IMR-90 (cell line): Measurements from ENCODE around the gene DISP2. TPM values are rescaled to one million over a fixed set of nuclear protein-coding genes. Genes with fewer than 3 reads are reported as not detected.

ENCODE experiments used
- ATAC-seq: fragments of 200-7000 bp; cut with Tn5 transposase; 2 replicates; pipeline ENCODE4 v1.9.1; 2020; ENCODE audit warnings: low read depth, mild to moderate bottlenecking, moderate library complexity
- BruUV-seq: library from RNA; stranded (reverse); fragments of 400-500 nt; replicated peaks from 2 replicates; lab custom pipeline; 2021; lab: Mats Ljungman, UMichigan
- CTCF ChIA-PET: fragments of 300-600 bp; formaldehyde crosslinking; extraction: SDS; loops from one replicate; lab custom pipeline; 2021; ENCODE audit warnings: antibody characterized with exemption; lab: Yijun Ruan, JAX
- POLR2A ChIA-PET: fragments of 300-600 bp; sonication (Branson Sonifier 250); formaldehyde crosslinking; loops from one replicate; lab custom pipeline; 2022; ENCODE audit warnings: antibody characterized with exemption; ENCODE audit not compliant: unreplicated experiment; lab: Charles Lee
- DNase-seq: peaks from one replicate; pipeline ENCODE4 v3.0.0; 2013
- H2AFZ ChIP-seq: replicated peaks from 2 replicates; pipeline ENCODE3; 2013; ENCODE audit warnings: low read length, mild to moderate bottlenecking; ENCODE audit not compliant: poor library complexity
- H2AK5ac ChIP-seq: 2 replicates; pipeline ENCODE4 v1.6.1; 2013; ENCODE audit warnings: low read depth, low read length, inconsistent platforms
- H2AK9ac ChIP-seq: replicated peaks from 2 replicates; pipeline ENCODE3; 2013; ENCODE audit warnings: mild to moderate bottlenecking, low read depth, low read length, moderate library complexity; ENCODE audit not compliant: poor library complexity
- H2BK120ac ChIP-seq: 2 replicates; pipeline ENCODE4 v1.6.1; 2013; ENCODE audit warnings: low read depth, low read length, inconsistent platforms
- H2BK15ac ChIP-seq: 3 replicates; pipeline ENCODE4 v1.6.1; 2013; ENCODE audit warnings: low read depth, low read length, inconsistent platforms
- H2BK20ac ChIP-seq: 2 replicates; pipeline ENCODE4 v1.6.1; 2013; ENCODE audit warnings: low read depth, mild to moderate bottlenecking, inconsistent platforms, low read length, moderate library complexity
- H2BK5ac ChIP-seq: 2 replicates; pipeline ENCODE4 v1.6.1; 2013; ENCODE audit warnings: mild to moderate bottlenecking, low read depth, low read length, inconsistent platforms; ENCODE audit not compliant: poor library complexity, severe bottlenecking
- H3K14ac ChIP-seq: replicated peaks from 2 replicates; pipeline ENCODE4 v1.6.1; 2013; ENCODE audit warnings: low read depth, low read length, inconsistent platforms
- H3K18ac ChIP-seq: 2 replicates; pipeline ENCODE4 v1.6.1; 2013; ENCODE audit warnings: low read depth, low read length, control low read depth
- H3K23ac ChIP-seq: 2 replicates; pipeline ENCODE4 v1.6.1; 2013; ENCODE audit warnings: low read depth, low read length, inconsistent platforms
- H3K27ac ChIP-seq: 2 replicates; pipeline ENCODE4 v1.5.1; 2013; ENCODE audit warnings: mild to moderate bottlenecking, control low read depth, low read length; ENCODE audit not compliant: insufficient read depth
- H3K27me3 ChIP-seq: 2 replicates; pipeline ENCODE4 v1.6.1; 2013; ENCODE audit warnings: low read length; ENCODE audit not compliant: control insufficient read depth, insufficient read depth
- H3K36me3 ChIP-seq: 2 replicates; pipeline ENCODE4 v1.6.1; 2013; ENCODE audit warnings: low read length, mixed read lengths; ENCODE audit not compliant: control insufficient read depth, insufficient read depth
- H3K4ac ChIP-seq: 2 replicates; pipeline ENCODE4 v1.6.1; 2013; ENCODE audit warnings: low read depth, low read length, inconsistent platforms
- H3K4me1 ChIP-seq: 2 replicates; pipeline ENCODE4 v1.6.1; 2013; ENCODE audit warnings: low read length, mixed read lengths; ENCODE audit not compliant: control insufficient read depth, insufficient read depth
- H3K4me2 ChIP-seq: 2 replicates; pipeline ENCODE4 v1.6.1; 2013; ENCODE audit warnings: low read depth, mild to moderate bottlenecking, control low read depth, low read length, moderate library complexity
- H3K4me3 ChIP-seq: 2 replicates; pipeline ENCODE4 v1.5.1; 2013; ENCODE audit warnings: low read depth, mild to moderate bottlenecking, control low read depth, low read length, moderate library complexity; ENCODE audit not compliant: insufficient read depth
- H3K56ac ChIP-seq: 2 replicates; pipeline ENCODE4 v1.6.1; 2013; ENCODE audit warnings: low read length, inconsistent platforms; ENCODE audit not compliant: insufficient read depth; ENCODE audit errors: extremely low read depth
- H3K79me1 ChIP-seq, 2 experiments: 2 replicates each; pipeline ENCODE4 v1.6.1; 2013; ENCODE audit warnings: low read length in 2 of 2, inconsistent platforms in 1 of 2, low read depth in 1 of 2
- H3K9ac ChIP-seq: 2 replicates; pipeline ENCODE4 v1.6.1; 2013; ENCODE audit warnings: low read depth, low read length, control low read depth
- H3K9me1 ChIP-seq: 2 replicates; pipeline ENCODE4 v1.6.1; 2013; ENCODE audit warnings: low read length, inconsistent platforms; ENCODE audit not compliant: insufficient read depth
- H3K9me3 ChIP-seq: 2 replicates; pipeline ENCODE4 v1.6.1; 2013; ENCODE audit warnings: low read length; ENCODE audit not compliant: control insufficient read depth, insufficient read depth
- H4K20me1 ChIP-seq: 2 replicates; pipeline ENCODE4 v1.6.1; 2013; ENCODE audit warnings: low read length, inconsistent platforms; ENCODE audit not compliant: insufficient read depth
- H4K5ac ChIP-seq: 2 replicates; pipeline ENCODE4 v1.6.1; 2013; ENCODE audit warnings: mild to moderate bottlenecking, low read depth, low read length, control low read depth
- H4K8ac ChIP-seq, 2 experiments: 2 replicates each; pipeline ENCODE4 v1.6.1; 2013; ENCODE audit warnings: low read depth in 2 of 2, low read length in 2 of 2, control low read depth in 1 of 2, inconsistent platforms in 1 of 2
- H4K91ac ChIP-seq: 2 replicates; pipeline ENCODE4 v1.6.1; 2013; ENCODE audit warnings: low read depth, low read length, inconsistent platforms; ENCODE audit not compliant: insufficient read depth
- BHLHE40 ChIP-seq: fragments of 150-350 bp; IDR thresholded peaks from 2 replicates; pipeline ENCODE4 v1.6.1; 2016; ENCODE audit warnings: mild to moderate bottlenecking, low read depth, low read length
- CEBPB ChIP-seq: IDR thresholded peaks from 2 replicates; pipeline ENCODE4 v1.6.1; 2012; ENCODE audit warnings: low read depth, low read length, improper control_type of control experiment
- CHD1 ChIP-seq: IDR thresholded peaks from 2 replicates; pipeline ENCODE4 v1.6.1; 2012; ENCODE audit warnings: low read depth, low read length, improper control_type of control experiment
- FOS ChIP-seq: fragments of 150-350 bp; IDR thresholded peaks from 2 replicates; pipeline ENCODE4 v1.6.1; 2016; ENCODE audit warnings: low read depth, low read length
- MAFK ChIP-seq: IDR thresholded peaks from 2 replicates; pipeline ENCODE4 v1.6.1; 2012; ENCODE audit warnings: low read depth, low read length, improper control_type of control experiment
- MAZ ChIP-seq: IDR thresholded peaks from 2 replicates; pipeline ENCODE4 v1.6.1; 2012; ENCODE audit warnings: low read depth, mild to moderate bottlenecking, low read length, improper control_type of control experiment, moderate library complexity, borderline replicate concordance
- MXI1 ChIP-seq: IDR thresholded peaks from 2 replicates; pipeline ENCODE4 v1.6.1; 2012; ENCODE audit warnings: low read depth, mild to moderate bottlenecking, low read length, moderate library complexity, borderline replicate concordance
- NFE2L2 ChIP-seq: fragments of 150-350 bp; IDR thresholded peaks from 2 replicates; pipeline ENCODE4 v1.6.1; 2016; ENCODE audit warnings: low read depth, mild to moderate bottlenecking, low read length
- POLR2A ChIP-seq: IDR thresholded peaks from 2 replicates; pipeline ENCODE4 v1.6.1; 2012; ENCODE audit warnings: mild to moderate bottlenecking, low read depth, low read length
- RAD21 ChIP-seq: IDR thresholded peaks from 2 replicates; pipeline ENCODE4 v1.6.1; 2012; ENCODE audit warnings: low read length, improper control_type of control experiment
- RCOR1 ChIP-seq: IDR thresholded peaks from 2 replicates; pipeline ENCODE4 v1.6.1; 2012; ENCODE audit warnings: mild to moderate bottlenecking, low read length, improper control_type of control experiment; ENCODE audit not compliant: insufficient replicate concordance
- RFX5 ChIP-seq: IDR thresholded peaks from 2 replicates; pipeline ENCODE4 v1.8.0; 2012; ENCODE audit warnings: low read depth, mild to moderate bottlenecking, low read length, moderate library complexity
- SMC3 ChIP-seq: fragments of 150-350 bp; IDR thresholded peaks from 2 replicates; pipeline ENCODE4 v1.6.1; 2016; ENCODE audit warnings: low read depth, mild to moderate bottlenecking, antibody characterized with exemption, low read length, moderate library complexity
- USF2 ChIP-seq: fragments of 150-350 bp; IDR thresholded peaks from 2 replicates; pipeline ENCODE4 v1.6.1; 2017; ENCODE audit warnings: mild to moderate bottlenecking, antibody characterized with exemption, low read length, low read depth
- WGBS, 2 experiments: methylation state at CpG; one replicate each; pipeline versions ENCODE4 v1.1.5 to v1.1.7; 2013; ENCODE audit warnings: missing lambda C conversion rate in 2 of 2; ENCODE audit not compliant: insufficient read length in 1 of 2; ENCODE audit errors: extremely low coverage in 2 of 2; 5-methylcytosine and 5-hydroxymethylcytosine counted together
- dilution Hi-C: fragments of 300-500 bp; cut with HindIII; formaldehyde crosslinking; loops from one replicate; pipeline ENCODE4 v1.14.3; 2018; ENCODE audit warnings: low sequenced_read_pairs; ENCODE audit not compliant: unreplicated experiment
- in situ Hi-C: fragments of 300-500 bp; cut with MboI; formaldehyde crosslinking; loops from 3 replicates; pipeline ENCODE4 v1.14.3; 2019; ENCODE audit warnings: low sequenced_read_pairs, inconsistent platforms, mixed read lengths
- intact Hi-C: fragments of 100-400 bp; cut with micrococcal nuclease; formaldehyde crosslinking; loops from 2 replicates; pipeline ENCODE4 v1.10.0; 2022
- polyA plus RNA-seq, 3 experiments: library from polyadenylated mRNA; depleted of rRNA; stranded (reverse); fragments of >200 nt; gene quantifications; 2 replicates each; pipeline ENCODE4 v1.2.3, GENCODE V29; 2012; ENCODE audit warnings: low replicate concordance in 1 of 3
- total RNA-seq: library from RNA; depleted of rRNA; stranded (reverse); fragments of >200 nt; gene quantifications from 2 replicates; pipeline ENCODE4 v1.2.3, GENCODE V29; 2012
- TF ChIP-seq, protein P1 (sequence below): conservative IDR thresholded peaks from 2 replicates; pipeline ENCODE4 v1.5.1; 2012; ENCODE audit warnings: mild to moderate bottlenecking, low read depth, low read length, improper control_type of control experiment
- TF ChIP-seq, protein P2 (sequence below): fragments of 150-350 bp; IDR thresholded peaks from 2 replicates; pipeline ENCODE4 v1.6.1; 2016; ENCODE audit warnings: low read depth, mild to moderate bottlenecking, low read length, moderate library complexity, borderline replicate concordance

DISP2 gene
- total and polyA plus RNA-seq, 2 of the 4 experiments (the other 2 are of a cell fraction) = 0.34 to 0.36 TPM

GRCh38 chr15:40312370-40313158 is 45.5 kb upstream of the DISP2 start:
- POLR2A ChIA-PET = no interaction called here
- Histone ChIP-seq H3K4me1 (peaks cover 2% of the 10 kb centered on the region; the same call in 1 of the 2 replicates), H3K79me1 (no peaks in the 10 kb centered on the region), H2AFZ (no peak overlapping the region), H3K56ac (no peak overlapping the region), H3K27me3 (peaks cover 47% of the 10 kb centered on the region), H2BK5ac (no peak overlapping the region), H4K91ac (no peak overlapping the region), H3K23ac (no peak overlapping the region), H3K27ac (no peak overlapping the region), H3K36me3 (no peaks in the 10 kb centered on the region), H3K4ac (no peak overlapping the region), H3K4me3 (no peak overlapping the region), H2BK15ac (no peak overlapping the region), H4K5ac (no peak overlapping the region), H2BK120ac (no peak overlapping the region), H3K9ac (no peak overlapping the region), H3K4me2 (no peak overlapping the region), H3K9me3 (no peaks in the 10 kb centered on the region), H3K9me1 (no peaks in the 10 kb centered on the region), H3K14ac (no peak overlapping the region), H3K18ac (no peak overlapping the region), H4K8ac (no peak overlapping the region), H2BK20ac (no peak overlapping the region), H2AK5ac (no peak overlapping the region), H4K20me1 (no peaks in the 10 kb centered on the region), H2AK9ac (no peak overlapping the region)
- DNase-seq (no peak), ATAC-seq (no peak)
- intact Hi-C loops = no loop called here
- CTCF ChIA-PET = no interaction called here
- in situ Hi-C loops = no loop called here
- TF ChIP-seq MAZ = no peak
- TF ChIP-seq RCOR1 = no peak
- no peak for TF ChIP-seq BHLHE40
- TF ChIP-seq, protein P1, sequence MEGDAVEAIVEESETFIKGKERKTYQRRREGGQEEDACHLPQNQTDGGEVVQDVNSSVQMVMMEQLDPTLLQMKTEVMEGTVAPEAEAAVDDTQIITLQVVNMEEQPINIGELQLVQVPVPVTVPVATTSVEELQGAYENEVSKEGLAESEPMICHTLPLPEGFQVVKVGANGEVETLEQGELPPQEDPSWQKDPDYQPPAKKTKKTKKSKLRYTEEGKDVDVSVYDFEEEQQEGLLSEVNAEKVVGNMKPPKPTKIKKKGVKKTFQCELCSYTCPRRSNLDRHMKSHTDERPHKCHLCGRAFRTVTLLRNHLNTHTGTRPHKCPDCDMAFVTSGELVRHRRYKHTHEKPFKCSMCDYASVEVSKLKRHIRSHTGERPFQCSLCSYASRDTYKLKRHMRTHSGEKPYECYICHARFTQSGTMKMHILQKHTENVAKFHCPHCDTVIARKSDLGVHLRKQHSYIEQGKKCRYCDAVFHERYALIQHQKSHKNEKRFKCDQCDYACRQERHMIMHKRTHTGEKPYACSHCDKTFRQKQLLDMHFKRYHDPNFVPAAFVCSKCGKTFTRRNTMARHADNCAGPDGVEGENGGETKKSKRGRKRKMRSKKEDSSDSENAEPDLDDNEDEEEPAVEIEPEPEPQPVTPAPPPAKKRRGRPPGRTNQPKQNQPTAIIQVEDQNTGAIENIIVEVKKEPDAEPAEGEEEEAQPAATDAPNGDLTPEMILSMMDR = no peak
- TF ChIP-seq MAFK = no peak
- TF ChIP-seq MXI1 = no peak
- no peak for TF ChIP-seq CHD1
- no peak for TF ChIP-seq CEBPB
- TF ChIP-seq, protein P2, sequence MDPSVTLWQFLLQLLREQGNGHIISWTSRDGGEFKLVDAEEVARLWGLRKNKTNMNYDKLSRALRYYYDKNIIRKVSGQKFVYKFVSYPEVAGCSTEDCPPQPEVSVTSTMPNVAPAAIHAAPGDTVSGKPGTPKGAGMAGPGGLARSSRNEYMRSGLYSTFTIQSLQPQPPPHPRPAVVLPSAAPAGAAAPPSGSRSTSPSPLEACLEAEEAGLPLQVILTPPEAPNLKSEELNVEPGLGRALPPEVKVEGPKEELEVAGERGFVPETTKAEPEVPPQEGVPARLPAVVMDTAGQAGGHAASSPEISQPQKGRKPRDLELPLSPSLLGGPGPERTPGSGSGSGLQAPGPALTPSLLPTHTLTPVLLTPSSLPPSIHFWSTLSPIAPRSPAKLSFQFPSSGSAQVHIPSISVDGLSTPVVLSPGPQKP = no peak
- no peak for TF ChIP-seq FOS
- TF ChIP-seq RFX5 = no peak
- no peak for TF ChIP-seq RAD21
- no peak for TF ChIP-seq SMC3
- no peak for TF ChIP-seq USF2
- TF ChIP-seq POLR2A = no peak
- no peak for TF ChIP-seq NFE2L2
- WGBS, 2 experiments = 53% methylated on average over 3 of the region's 10 CpGs; no CpG with 5 or more reads in 1 of the 2 experiments
- BruUV-seq = no TSS peak
- dilution Hi-C loops = no loop called here
